HEK293 (cell line): ENCODE data around the gene DAG1.

ENCODE experiments used
- CTCF ChIA-PET: fragments of 350-600 bp; formaldehyde crosslinking; extraction: SDS; loops from one replicate; lab custom pipeline; 2021; ENCODE audit warnings: antibody characterized with exemption; lab: Yijun Ruan, JAX
- POLR2A ChIA-PET: fragments of 300-600 bp; formaldehyde crosslinking; extraction: SDS; loops from one replicate; lab custom pipeline; 2020; ENCODE audit warnings: antibody characterized with exemption, inconsistent platforms; lab: Yijun Ruan, JAX
- H3K27ac ChIP-seq: fragments of 200-500 bp; sonication (Bioruptor generic); 2 replicates; pipeline ENCODE4 v1.5.1; 2014; ENCODE audit warnings: low read depth, low read length, control low read depth, inconsistent platforms; ENCODE audit errors: extremely low read depth
- H3K36me3 ChIP-seq, 2 experiments: fragments of 200-500 bp in 1 of 2; sonication (Bioruptor generic) in 1 of 2; 1 replicate in 1 of 2; 2 replicates in 1 of 2; pipeline ENCODE4 v1.5.1; 2014 to 2017; ENCODE audit warnings: inconsistent platforms in 2 of 2, low read length in 2 of 2; ENCODE audit not compliant: control insufficient read depth in 2 of 2, insufficient read depth in 1 of 2
- H3K4me1 ChIP-seq: fragments of 200-500 bp; sonication (Bioruptor generic); 2 replicates; pipeline ENCODE4 v1.5.1; 2014; ENCODE audit warnings: mild to moderate bottlenecking, low read length, inconsistent platforms; ENCODE audit not compliant: control insufficient read depth, insufficient read depth
- H3K4me3 ChIP-seq: 2 replicates; pipeline ENCODE4 v1.5.1; 2011; ENCODE audit warnings: low read depth, mild to moderate bottlenecking, control low read depth, low read length, moderate library complexity
- H3K9me3 ChIP-seq: fragments of 200-500 bp; sonication (Bioruptor generic); 2 replicates; pipeline ENCODE4 v1.5.1; 2014; ENCODE audit warnings: low read depth, low read length, inconsistent platforms; ENCODE audit not compliant: control insufficient read depth, insufficient read depth
- SP3 ChIP-seq: fragments of 450-650 bp; formaldehyde crosslinking; IDR thresholded peaks from 2 replicates; pipeline ENCODE4 v1.5.1; 2016; ENCODE audit warnings: missing biosample characterization, missing genetic modification characterization
- ZBTB7A ChIP-seq: fragments of 450-650 bp; formaldehyde crosslinking; IDR thresholded peaks from 2 replicates; pipeline ENCODE4 v1.5.1; 2016; ENCODE audit warnings: low read depth, missing biosample characterization, missing genetic modification characterization
- ZNF10 ChIP-seq: fragments of 450-650 bp; formaldehyde crosslinking; IDR thresholded peaks from 2 replicates; pipeline ENCODE4 v1.5.1; 2017; ENCODE audit warnings: missing biosample characterization, missing genetic modification characterization
- ZNF112 ChIP-seq: fragments of 450-650 bp; formaldehyde crosslinking; IDR thresholded peaks from 2 replicates; pipeline ENCODE4 v1.5.0; 2017; ENCODE audit warnings: missing biosample characterization, missing genetic modification characterization
- ZNF214 ChIP-seq: fragments of 450-650 bp; formaldehyde crosslinking; IDR thresholded peaks from 2 replicates; pipeline ENCODE4 v1.5.1; 2017; ENCODE audit warnings: missing biosample characterization, mild to moderate bottlenecking, missing genetic modification characterization, borderline replicate concordance
- ZNF335 ChIP-seq: fragments of 450-650 bp; formaldehyde crosslinking; conservative IDR thresholded peaks from 2 replicates; pipeline ENCODE4 v1.5.1; 2016; ENCODE audit warnings: missing biosample characterization, missing genetic modification characterization
- ZNF514 ChIP-seq: fragments of 450-650 bp; formaldehyde crosslinking; IDR thresholded peaks from 2 replicates; pipeline ENCODE4 v1.5.1; 2016; ENCODE audit warnings: missing biosample characterization, missing genetic modification characterization
- ZNF530 ChIP-seq: fragments of 450-650 bp; formaldehyde crosslinking; IDR thresholded peaks from 2 replicates; pipeline ENCODE4 v1.5.1; 2016; ENCODE audit warnings: low read depth, missing biosample characterization, missing genetic modification characterization
- ZNF629 ChIP-seq: fragments of 450-650 bp; formaldehyde crosslinking; IDR thresholded peaks from 2 replicates; pipeline ENCODE4 v1.5.1; 2017; ENCODE audit warnings: missing biosample characterization, missing genetic modification characterization
- ZNF654 ChIP-seq: fragments of 450-650 bp; formaldehyde crosslinking; IDR thresholded peaks from 2 replicates; pipeline ENCODE4 v1.5.1; 2016; ENCODE audit warnings: low read depth, missing biosample characterization, missing genetic modification characterization
- ZNF664 ChIP-seq: fragments of 450-650 bp; formaldehyde crosslinking; IDR thresholded peaks from 2 replicates; pipeline ENCODE4 v1.5.1; 2016; ENCODE audit warnings: missing biosample characterization, missing genetic modification characterization
- ZNF677 ChIP-seq: fragments of 450-650 bp; IDR thresholded peaks from 2 replicates; pipeline ENCODE4 v1.5.0; 2018; ENCODE audit warnings: missing biosample characterization, mild to moderate bottlenecking, missing genetic modification characterization, moderate library complexity
- ZNF785 ChIP-seq: fragments of 450-650 bp; formaldehyde crosslinking; IDR thresholded peaks from 2 replicates; pipeline ENCODE4 v1.5.1; 2016; ENCODE audit warnings: missing biosample characterization, missing genetic modification characterization
- TF ChIP-seq, protein P1 (sequence below): fragments of 450-650 bp; IDR thresholded peaks from 2 replicates; pipeline ENCODE4 v1.5.1; 2018; ENCODE audit warnings: missing biosample characterization, missing genetic modification characterization
- TF ChIP-seq, protein P2 (sequence below): fragments of 450-650 bp; formaldehyde crosslinking; IDR thresholded peaks from 2 replicates; pipeline ENCODE4 v1.5.1; 2017; ENCODE audit warnings: missing biosample characterization, missing genetic modification characterization
- TF ChIP-seq, protein P3 (sequence below): fragments of 450-650 bp; formaldehyde crosslinking; IDR thresholded peaks from 2 replicates; pipeline ENCODE4; 2016; ENCODE audit warnings: missing biosample characterization, missing genetic modification characterization
- TF ChIP-seq, protein P4 (sequence below): fragments of 450-650 bp; formaldehyde crosslinking; IDR thresholded peaks from 2 replicates; pipeline ENCODE4 v1.5.1; 2016; ENCODE audit warnings: missing biosample characterization, missing genetic modification characterization

DAG1 gene

DNA sequence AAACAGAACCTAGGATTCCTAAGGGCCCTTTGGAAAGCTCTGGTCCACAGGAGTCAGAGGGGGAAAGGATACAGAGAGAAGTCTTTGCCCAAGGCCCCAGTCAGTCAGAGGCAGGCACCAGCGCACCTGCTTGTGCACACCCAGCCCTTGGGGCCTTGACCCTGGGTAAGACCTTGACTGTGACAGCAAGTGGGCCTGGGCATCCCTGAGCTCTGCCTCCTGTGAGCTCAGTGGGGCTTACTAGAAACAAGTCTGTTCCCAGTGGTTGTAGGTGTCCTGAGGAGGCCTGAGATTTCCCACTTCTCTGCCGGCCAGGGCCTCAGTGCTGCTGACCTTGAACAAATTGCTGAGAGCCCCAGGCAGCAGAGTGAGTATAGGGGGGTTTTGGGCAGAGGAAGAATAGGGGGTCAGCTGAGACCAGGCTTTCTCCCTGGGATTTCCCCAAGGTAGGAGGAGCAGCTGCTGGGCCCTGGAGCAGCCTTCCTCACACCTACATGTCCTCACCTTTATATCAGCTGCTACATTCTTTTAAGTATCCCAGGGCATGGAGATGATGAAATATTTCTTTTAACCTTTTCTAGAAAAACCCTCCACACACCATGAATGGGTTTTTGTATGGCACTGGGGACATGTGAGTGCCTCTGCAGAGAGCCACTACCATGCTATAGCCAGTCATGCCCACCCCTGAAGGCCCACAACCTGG lies 9.7 kb upstream of the DAG1 start:
- Histone ChIP-seq H3K9me3 (no peaks in the 10 kb centered on the region), H3K4me1 (no peaks in the 10 kb centered on the region), H3K27ac (no peak overlapping the region), H3K4me3 (no peak overlapping the region), H3K36me3 (no peaks in the 10 kb centered on the region)
- peak; percentile 51; the same call in 1 of the 2 replicates for TF ChIP-seq ZNF335 (tag by site-specific recombination)
- TF ChIP-seq ZNF530 (tag by site-specific recombination), result no peak
- POLR2A ChIA-PET, result interaction anchor here (2.1 kb wide), 1 partner anchor 9 kb away, joined by 6 read pairs; the partner anchor contains the start of gene DAG1
- CTCF ChIA-PET, result interaction anchor here (0.6 to 1.3 kb wide), 4 partner anchors 9 to 724 kb away, joined by 3 to 4 read pairs (median 4); no protein-coding TSS in a partner anchor

DNA sequence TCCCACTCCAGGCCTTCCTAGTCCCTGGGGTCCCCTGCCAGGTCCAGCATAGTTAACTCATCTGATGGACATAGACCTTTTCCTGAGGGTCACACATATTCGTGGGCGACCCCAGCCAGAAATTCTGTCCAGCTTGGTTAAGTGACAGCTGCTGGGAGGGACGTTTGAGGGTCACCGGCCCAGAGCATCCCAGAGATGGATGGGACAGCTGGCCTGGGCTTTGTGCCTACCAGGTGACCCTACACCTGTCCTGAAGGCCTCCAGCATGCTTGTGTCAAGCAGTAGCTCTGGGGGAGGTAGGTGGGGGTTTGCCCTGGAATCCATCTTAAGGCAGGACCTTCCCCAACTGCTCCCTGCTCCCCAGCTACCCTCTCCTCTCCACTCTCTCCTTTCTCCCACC lies 9.1 kb upstream of the DAG1 start:
- Histone ChIP-seq H3K27ac (no peak overlapping the region), H3K36me3 (no peaks in the 10 kb centered on the region)
- TF ChIP-seq, protein P1, sequence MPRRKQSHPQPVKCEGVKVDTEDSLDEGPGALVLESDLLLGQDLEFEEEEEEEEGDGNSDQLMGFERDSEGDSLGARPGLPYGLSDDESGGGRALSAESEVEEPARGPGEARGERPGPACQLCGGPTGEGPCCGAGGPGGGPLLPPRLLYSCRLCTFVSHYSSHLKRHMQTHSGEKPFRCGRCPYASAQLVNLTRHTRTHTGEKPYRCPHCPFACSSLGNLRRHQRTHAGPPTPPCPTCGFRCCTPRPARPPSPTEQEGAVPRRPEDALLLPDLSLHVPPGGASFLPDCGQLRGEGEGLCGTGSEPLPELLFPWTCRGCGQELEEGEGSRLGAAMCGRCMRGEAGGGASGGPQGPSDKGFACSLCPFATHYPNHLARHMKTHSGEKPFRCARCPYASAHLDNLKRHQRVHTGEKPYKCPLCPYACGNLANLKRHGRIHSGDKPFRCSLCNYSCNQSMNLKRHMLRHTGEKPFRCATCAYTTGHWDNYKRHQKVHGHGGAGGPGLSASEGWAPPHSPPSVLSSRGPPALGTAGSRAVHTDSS (tag by site-specific recombination), result no peak
- TF ChIP-seq ZNF629 (tag by site-specific recombination) (no peak), ZNF677 (tag by site-specific recombination) (no peak), ZNF112 (no peak), ZNF514 (tag by site-specific recombination) (no peak), ZNF664 (tag by site-specific recombination) (no peak), ZNF214 (tag by site-specific recombination) (no peak), ZBTB7A (tag by site-specific recombination) (no peak), ZNF10 (tag by site-specific recombination) (no peak), SP3 (no peak), ZNF785 (tag by site-specific recombination) (no peak), ZNF654 (tag by site-specific recombination) (no peak)
- TF ChIP-seq, protein P2, sequence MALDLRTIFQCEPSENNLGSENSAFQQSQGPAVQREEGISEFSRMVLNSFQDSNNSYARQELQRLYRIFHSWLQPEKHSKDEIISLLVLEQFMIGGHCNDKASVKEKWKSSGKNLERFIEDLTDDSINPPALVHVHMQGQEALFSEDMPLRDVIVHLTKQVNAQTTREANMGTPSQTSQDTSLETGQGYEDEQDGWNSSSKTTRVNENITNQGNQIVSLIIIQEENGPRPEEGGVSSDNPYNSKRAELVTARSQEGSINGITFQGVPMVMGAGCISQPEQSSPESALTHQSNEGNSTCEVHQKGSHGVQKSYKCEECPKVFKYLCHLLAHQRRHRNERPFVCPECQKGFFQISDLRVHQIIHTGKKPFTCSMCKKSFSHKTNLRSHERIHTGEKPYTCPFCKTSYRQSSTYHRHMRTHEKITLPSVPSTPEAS (tag by site-specific recombination), result no peak
- TF ChIP-seq, protein P3, sequence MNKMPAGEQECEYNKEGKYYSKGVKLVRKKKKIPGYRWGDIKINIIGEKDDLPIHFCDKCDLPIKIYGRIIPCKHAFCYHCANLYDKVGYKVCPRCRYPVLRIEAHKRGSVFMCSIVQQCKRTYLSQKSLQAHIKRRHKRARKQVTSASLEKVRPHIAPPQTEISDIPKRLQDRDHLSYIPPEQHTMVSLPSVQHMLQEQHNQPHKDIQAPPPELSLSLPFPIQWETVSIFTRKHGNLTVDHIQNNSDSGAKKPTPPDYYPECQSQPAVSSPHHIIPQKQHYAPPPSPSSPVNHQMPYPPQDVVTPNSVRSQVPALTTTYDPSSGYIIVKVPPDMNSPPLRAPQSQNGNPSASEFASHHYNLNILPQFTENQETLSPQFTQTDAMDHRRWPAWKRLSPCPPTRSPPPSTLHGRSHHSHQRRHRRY, result no peak
- TF ChIP-seq, protein P4, sequence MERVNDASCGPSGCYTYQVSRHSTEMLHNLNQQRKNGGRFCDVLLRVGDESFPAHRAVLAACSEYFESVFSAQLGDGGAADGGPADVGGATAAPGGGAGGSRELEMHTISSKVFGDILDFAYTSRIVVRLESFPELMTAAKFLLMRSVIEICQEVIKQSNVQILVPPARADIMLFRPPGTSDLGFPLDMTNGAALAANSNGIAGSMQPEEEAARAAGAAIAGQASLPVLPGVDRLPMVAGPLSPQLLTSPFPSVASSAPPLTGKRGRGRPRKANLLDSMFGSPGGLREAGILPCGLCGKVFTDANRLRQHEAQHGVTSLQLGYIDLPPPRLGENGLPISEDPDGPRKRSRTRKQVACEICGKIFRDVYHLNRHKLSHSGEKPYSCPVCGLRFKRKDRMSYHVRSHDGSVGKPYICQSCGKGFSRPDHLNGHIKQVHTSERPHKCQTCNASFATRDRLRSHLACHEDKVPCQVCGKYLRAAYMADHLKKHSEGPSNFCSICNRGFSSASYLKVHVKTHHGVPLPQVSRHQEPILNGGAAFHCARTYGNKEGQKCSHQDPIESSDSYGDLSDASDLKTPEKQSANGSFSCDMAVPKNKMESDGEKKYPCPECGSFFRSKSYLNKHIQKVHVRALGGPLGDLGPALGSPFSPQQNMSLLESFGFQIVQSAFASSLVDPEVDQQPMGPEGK (tag by site-specific recombination), result no peak
- TF ChIP-seq, all 188 proteins: peak for 0
- Histone ChIP-seq H3K4me3 (no peak overlapping the region), H3K4me1 (no peaks in the 10 kb centered on the region), H3K9me3 (no peaks in the 10 kb centered on the region)
- CTCF ChIA-PET, result interaction anchor here (0.6 to 1.3 kb wide), 4 partner anchors 10 to 725 kb away, joined by 3 to 4 read pairs (median 4); no protein-coding TSS in a partner anchor
- POLR2A ChIA-PET, result interaction anchor here (2.1 kb wide), 1 partner anchor 8 kb away, joined by 6 read pairs; the partner anchor contains the start of gene DAG1
